ENCODE data around the gene CCDC88B.
"Not testable (repeated sequence)": the region's sequence is repeated elsewhere in the genome, so short reads cannot be mapped to it uniquely, and the experiment has no call there.

CCDC88B gene

GRCh38 chr11:64305691-64306562, 34.1 kb upstream of the CCDC88B start:
- peak; percentile 65 for DNase-seq

DNA sequence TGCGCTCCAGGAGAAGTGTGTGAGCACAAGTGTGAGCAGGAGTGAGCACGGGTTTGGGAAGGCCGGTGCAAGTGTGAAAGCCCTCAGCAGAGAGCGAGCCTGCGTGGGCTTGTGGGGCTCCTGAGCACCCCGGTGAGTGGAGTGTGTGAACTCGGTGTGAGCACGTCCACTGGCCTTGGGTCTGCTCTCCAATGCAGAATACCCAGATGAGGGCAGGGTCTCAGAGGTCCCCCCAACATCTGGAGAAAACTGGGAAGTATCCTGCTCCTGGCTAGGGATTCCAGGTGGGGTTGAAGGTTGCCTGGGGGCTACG, 33.5 kb upstream of the CCDC88B start:
- DNase-seq: no peak

DNA sequence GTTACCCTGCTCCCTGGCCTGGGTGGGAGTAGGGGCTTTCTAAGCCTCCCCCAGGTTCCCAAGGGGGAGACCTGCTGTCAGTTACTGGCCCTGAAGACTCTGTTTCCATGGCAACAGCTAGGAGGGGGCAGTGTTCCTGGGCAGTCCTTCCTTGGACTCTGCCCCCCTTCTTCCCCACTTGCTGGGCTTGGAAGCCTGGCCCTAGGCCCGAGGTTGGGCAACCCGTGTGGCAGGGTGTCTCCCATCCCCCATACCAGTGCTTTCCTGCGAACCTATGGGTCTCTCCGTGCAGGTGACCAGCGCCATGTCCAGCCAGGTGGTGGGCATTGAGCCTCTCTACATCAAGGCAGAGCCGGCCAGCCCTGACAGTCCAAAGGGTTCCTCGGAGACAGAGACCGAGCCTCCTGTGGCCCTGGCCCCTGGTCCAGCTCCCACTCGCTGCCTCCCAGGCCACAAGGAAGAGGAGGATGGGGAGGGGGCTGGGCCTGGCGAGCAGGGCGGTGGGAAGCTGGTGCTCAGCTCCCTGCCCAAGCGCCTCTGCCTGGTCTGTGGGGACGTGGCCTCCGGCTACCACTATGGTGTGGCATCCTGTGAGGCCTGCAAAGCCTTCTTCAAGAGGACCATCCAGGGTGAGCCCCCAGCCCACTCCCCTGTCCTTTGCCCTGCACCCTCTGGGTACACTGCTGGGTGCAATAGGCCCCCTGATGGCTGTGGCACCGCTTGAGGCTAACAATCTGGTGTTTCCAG, 33.0 kb upstream of the CCDC88B start:
- DNase-seq: no peak

GRCh38 chr11:64307795-64308194, 32.2 kb upstream of the CCDC88B start:
- not testable (repeated sequence) for DNase-seq

GRCh38 chr11:64312947-64313346, 27.1 kb upstream of the CCDC88B start:
- DNase-seq: no peak

DNA sequence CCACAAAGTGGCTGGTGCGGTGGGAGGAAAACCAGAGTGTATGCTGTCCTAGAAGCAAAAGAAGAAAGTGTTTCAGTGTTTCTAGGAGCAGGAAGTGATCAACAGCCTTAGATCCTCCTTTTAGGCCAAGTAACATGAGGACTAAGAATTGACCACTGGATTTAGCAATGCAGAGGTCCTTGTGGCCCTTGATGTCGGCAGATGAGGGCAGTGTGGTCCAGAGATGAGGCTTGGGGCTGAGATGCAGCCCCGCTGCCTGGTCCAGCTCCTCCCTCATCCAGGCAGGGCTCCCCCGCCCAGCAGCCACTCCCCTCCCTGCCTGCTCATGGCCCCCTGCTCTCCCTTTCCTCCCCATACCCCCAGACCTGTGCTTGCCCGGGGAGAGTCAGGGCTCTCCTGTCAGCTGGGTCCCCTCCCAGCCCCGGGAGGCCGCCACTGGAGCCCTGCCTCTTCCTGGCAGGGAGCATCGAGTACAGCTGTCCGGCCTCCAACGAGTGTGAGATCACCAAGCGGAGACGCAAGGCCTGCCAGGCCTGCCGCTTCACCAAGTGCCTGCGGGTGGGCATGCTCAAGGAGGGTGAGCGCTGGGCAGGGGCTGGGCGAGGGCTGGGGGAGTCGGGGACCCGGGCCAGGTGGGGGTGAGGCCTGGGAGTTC, 26.4 kb upstream of the CCDC88B start:
- no peak for DNase-seq

DNA sequence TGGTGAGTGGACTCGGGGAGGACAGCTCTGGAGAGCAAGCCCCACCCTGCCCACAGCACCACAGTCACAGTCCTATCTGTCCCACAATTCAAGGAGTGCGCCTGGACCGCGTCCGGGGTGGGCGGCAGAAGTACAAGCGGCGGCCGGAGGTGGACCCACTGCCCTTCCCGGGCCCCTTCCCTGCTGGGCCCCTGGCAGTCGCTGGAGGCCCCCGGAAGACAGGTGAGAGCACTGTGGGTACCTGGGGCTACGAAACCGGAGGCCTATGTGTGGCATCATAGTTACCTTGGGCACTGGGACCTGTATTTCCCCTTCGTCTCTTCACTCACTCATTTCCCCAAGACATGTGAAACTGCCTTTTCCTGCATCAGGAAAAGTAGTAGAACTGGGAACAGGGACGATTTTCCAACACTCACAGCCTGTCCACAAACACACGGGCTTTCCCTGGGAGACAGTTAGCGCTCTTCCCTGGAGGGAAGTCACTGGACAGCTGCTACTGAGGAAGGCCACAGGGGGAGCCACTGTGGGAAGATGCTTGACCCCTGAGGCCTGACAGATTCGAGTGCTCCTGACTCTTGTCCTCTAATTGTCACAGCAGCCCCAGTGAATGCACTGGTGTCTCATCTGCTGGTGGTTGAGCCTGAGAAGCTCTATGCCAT, 25.7 kb upstream of the CCDC88B start:
- no peak for DNase-seq

DNA sequence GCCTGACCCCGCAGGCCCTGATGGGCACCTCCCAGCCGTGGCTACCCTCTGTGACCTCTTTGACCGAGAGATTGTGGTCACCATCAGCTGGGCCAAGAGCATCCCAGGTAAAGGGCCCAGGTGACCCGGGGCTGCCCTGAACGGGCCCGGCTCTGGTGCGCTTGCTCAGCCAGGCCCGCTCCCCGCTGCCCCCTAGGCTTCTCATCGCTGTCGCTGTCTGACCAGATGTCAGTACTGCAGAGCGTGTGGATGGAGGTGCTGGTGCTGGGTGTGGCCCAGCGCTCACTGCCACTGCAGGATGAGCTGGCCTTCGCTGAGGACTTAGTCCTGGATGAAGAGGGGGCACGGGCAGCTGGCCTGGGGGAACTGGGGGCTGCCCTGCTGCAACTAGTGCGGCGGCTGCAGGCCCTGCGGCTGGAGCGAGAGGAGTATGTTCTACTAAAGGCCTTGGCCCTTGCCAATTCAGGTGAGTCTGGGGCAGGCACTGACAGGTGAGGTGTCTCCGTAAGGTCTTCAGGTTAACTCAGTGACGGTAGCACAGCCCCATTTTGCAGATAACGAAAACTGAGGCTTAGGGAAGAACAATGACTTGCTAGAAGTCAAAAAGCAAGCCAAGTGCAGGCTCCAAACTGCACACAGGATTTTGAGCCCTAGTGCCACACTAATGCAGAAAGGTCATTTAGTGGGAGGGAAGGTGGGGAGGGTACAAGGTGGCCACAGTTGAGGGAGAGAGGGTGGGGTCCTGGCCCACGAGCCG, 25.0 kb upstream of the CCDC88B start:
- no peak for DNase-seq

GRCh38 chr11:64315667-64316526, 24.1 kb upstream of the CCDC88B start:
- not testable (repeated sequence) for DNase-seq

DNA sequence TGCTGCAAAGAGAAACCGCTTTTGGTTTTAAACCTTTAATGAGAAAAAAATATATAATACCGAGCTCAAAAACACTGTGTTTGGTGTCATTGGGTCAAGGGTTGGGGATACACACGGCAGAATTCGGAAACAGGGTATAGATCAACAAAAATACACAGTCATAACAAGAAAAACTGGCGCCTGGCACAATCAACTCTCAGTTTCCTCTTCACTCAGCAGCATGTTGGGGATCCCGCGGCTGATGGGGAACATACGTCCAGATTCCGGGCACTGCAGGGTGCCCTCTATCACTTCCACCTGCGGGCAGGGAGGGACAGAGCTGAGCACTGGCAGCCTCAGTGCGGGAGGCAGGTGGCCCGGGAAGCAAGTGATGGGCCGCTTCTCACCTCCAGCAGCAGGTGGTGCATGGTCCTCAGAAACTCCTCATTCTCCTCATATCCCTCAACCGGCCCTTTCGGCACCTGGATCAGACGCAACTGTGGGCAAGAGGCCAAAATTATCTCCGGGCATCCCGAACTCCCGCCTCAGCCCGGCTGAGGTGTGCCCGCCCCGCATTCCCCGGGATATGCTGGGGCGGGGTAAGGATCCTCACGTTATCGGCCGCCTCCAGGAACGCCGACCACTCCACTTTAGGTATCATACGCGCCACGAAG, 23.2 kb upstream of the CCDC88B start:
- DNase-seq: no peak

DNA sequence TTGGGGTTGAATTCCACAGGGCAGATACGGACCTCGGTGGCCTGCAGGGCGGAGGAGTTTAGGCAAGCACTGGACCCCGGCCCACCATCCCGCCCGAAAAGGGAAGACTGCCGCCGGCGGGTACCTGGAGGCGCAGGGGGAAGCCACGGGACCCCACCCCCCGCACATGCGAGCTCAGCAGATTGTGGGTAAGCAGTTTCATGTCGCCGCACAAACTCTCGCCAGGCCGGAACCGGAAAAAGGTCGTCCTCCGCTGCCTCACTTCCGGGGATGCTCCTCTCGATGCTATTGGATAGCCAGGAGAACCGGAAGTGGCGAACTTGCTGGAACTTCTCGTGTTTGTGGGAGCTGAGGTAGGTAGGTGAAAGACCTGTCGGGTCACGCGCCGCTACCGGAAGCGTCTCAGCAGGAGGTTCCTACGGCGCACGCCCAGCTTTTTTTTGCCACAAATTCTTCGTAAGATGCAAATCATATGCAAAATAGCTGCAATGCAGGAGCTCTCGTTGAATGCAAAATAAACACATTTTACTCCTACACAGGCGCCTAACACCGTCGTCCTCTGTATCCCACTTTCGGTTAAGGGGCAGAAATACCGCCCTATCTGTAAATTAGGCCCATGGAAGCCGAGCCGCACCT, 22.6 kb upstream of the CCDC88B start, which contains the start of gene TRMT112:
Gene TRMT112 (minus strand): TSS at position 235 of the 636 bp plus-strand sequence. CDS start 33 bp downstream, at position 202.
- DNase-seq: peak; percentile 91

DNA sequence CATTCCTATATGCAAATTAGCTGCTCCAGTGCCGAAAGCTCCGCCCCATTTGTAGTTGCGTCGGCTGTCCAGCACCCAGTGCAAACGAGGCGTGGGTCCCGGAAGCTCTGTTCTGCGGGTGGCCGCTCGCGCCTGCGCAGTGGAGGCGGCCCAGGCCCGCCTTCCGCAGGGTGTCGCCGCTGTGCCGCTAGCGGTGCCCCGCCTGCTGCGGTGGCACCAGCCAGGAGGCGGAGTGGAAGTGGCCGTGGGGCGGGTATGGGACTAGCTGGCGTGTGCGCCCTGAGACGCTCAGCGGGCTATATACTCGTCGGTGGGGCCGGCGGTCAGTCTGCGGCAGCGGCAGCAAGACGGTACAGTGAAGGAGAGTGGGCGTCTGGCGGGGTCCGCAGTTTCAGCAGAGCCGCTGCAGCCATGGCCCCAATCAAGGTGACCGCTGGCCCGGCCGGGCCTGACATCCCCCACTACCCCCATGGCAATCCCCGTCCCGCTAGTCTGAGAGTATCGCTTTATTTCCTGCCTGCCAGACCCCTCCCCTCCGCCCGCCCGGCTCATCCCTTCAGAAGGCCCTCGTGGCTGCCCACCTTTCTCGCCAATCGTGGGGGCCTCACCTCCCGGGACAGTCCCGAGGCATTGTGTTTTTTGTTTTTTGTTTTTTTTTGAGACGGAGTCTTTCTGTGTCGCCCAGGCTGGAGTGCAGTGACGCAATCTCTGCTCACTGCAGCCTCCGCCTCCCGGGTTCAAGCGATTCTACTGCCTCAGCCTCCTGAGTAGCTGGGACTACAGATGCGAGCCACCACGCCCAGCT, 21.8 kb upstream of the CCDC88B start, which contains the start of gene PRDX5:
Gene PRDX5 (plus strand): TSS at position 161 of the 805 bp plus-strand sequence. CDS start 95 bp downstream, at position 256.
- DNase-seq: peak; percentile 92

DNA sequence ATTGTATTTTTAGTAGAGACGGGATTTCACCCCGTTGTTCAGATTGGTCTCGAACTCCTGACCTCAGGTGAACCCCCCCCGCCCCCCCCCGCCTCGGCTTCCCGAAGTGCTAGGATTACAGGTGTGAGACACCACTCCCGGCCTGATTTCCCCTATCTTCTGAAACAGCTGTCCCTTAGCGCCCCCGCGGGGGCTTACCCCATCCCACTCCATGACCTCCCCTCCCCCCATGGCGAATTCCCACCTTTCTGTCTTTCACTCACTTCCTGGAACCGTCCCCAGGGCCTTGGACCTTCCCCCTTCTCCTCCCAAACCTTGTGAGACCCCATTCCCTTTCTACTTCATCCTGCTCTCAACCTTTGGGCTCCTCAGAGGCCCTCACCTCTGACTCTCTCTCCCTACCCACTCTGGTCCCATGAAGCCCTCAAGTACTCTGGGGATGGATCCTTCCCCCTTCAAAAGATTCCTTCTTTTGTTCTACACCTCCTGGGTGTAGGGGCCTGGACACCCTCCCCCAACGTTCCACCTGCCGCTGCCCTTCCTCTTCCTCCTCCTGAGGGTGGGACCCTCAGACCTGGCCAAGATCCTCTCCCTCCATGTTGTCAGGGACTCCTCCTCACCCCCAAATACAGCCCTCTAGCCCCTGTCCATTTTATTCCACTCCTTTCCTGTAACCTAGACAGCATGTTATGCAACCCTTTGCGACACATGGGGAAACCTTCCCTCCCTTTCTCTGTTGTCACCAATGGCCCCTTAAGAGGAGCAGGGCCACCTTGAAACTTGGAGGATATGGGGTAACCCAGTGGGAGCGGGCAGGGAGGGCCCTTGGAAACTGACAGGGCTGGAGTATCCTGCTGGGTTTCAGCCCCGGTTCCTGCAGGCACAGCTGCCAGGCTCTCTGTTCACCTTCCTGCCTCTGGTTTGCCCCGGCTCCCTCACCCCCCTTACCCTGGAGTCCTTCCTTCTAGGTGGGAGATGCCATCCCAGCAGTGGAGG, 20.9 kb upstream of the CCDC88B start:
- DNase-seq: no peak

DNA sequence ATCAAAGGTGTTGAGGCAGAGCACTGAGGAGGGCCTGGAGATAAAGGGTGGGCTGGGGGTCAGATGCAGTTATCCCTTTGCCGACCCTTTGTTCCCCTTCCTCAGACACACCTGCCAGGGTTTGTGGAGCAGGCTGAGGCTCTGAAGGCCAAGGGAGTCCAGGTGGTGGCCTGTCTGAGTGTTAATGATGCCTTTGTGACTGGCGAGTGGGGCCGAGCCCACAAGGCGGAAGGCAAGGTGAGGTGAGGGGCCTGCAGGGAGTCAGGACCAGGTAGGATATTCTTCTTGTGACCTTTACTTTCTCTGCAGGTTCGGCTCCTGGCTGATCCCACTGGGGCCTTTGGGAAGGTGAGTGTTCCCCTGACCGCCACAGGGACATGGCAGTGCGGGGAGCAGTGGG, 19.4 kb upstream of the CCDC88B start:
- DNase-seq: no peak

- DNase-seq: no peak
These were observed 19.0 kb upstream of the CCDC88B start for GRCh38 chr11:64321026-64321425.

DNA sequence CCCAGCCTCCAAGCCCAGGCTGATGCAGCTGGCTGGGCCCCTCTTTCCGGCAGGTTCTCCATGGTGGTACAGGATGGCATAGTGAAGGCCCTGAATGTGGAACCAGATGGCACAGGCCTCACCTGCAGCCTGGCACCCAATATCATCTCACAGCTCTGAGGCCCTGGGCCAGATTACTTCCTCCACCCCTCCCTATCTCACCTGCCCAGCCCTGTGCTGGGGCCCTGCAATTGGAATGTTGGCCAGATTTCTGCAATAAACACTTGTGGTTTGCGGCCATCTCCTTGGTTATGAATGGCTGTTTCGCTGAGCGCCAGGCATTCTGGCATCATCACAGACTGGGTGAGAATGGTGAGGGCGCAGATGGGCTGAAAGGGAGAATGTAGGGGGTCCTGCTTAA, 18.5 kb upstream of the CCDC88B start:
- DNase-seq: no peak

GRCh38 chr11:64322925-64323260, 17.1 kb upstream of the CCDC88B start:
- DNase-seq: no peak

GRCh38 chr11:64323373-64323772, 16.6 kb upstream of the CCDC88B start:
- no peak for DNase-seq
